HL-60 (cell line): ENCODE results near the gene TEX22.

Source experiments
- DNase-seq, 2 experiments: peaks; one replicate each; pipeline ENCODE4 v3.0.0-alpha.2; 2010 to 2020; ENCODE audit warnings: low read depth in 1 of 2, low spot score in 1 of 2
- H3K27ac ChIP-seq: fragments of 250-450 bp; sonication (Bioruptor Pico); replicated peaks from 2 replicates; pipeline ENCODE4 v1.5.1; 2020; ENCODE audit warnings: mild to moderate bottlenecking, moderate library complexity
- H3K27me3 ChIP-seq: fragments of 250-450 bp; sonication (Bioruptor Pico); 2 replicates; pipeline ENCODE4 v1.5.1; 2021; ENCODE audit warnings: mild to moderate bottlenecking, moderate library complexity; ENCODE audit not compliant: insufficient read depth, poor library complexity, severe bottlenecking
- H3K4me3 ChIP-seq: replicated peaks from 2 replicates; pipeline ENCODE4 v1.5.1; 2011; ENCODE audit warnings: mild to moderate bottlenecking, control low read depth, low read length; ENCODE audit not compliant: insufficient read depth
- GABPA ChIP-seq: IDR thresholded peaks from 2 replicates; pipeline ENCODE4 v1.6.1; 2012; ENCODE audit warnings: low read depth
- POLR2AphosphoS5 ChIP-seq: IDR thresholded peaks from 2 replicates; pipeline ENCODE4 v1.6.1; 2012; ENCODE audit warnings: low read depth
- REST ChIP-seq: IDR thresholded peaks from 2 replicates; pipeline ENCODE4 v1.6.1; 2012; ENCODE audit warnings: low read depth; ENCODE audit not compliant: insufficient replicate concordance
- SPI1 ChIP-seq: IDR thresholded peaks from 2 replicates; pipeline ENCODE4 v1.6.1; 2012; ENCODE audit warnings: low read depth, mild to moderate bottlenecking, borderline replicate concordance
- TF ChIP-seq, protein P1 (sequence below): IDR thresholded peaks from one replicate; pipeline ENCODE4 v1.5.1; 2011; ENCODE audit warnings: low read length, control low read depth, inconsistent platforms; ENCODE audit not compliant: insufficient read depth

Gene TEX22

DNA sequence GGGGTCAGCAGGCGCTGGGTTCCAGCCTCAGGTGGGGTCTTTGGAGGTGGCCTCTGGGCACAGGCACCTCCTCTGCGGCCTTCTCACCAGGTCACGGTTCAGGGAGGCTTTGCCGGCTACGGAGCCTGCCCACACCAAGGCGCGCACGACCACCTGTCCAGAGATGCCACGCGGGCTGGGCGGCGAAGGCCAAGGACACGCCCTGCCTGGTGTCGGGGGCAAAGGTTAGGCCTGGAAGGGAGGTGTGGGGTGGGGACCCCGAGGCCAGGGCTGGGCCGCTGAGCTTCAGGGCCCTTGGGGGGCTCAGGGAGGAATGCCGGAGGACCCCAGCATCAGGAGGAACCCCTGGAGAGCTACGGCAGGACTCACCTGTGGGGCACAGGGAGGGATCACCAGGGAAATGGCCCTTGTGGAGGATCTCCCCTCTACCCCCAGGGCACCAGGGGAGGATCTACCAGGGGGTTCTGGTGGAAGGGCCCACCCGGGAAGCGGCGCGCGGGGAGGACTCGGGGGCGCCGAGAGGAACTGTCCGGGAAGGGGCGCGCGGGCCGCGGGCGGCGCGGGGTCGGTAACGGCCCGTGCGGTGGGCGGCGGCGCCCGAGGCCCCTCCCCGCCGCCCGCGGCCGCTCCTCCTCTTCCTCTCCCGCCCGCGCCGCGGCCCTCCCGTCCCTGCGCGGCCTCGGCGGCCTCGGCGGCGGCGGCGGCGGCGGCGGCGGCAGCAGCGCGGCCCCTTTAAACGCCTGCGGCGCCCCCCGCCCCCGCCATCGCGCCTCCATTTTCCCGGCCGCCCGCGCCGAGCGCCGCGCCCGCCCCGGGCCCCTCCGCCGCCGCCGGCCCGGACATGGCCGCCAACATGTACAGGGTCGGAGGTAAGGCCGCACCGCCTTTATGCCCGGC, 21.1 kb downstream of the TEX22 start, which contains the start of gene MTA1:
MTA1 (plus strand) TSS at position 633 of the 897 bp plus-strand sequence; CDS start at position 842, 209 bp downstream.
- H3K27me3 ChIP-seq, result no peaks in the 10 kb centered on the region
- TF ChIP-seq, protein P1, sequence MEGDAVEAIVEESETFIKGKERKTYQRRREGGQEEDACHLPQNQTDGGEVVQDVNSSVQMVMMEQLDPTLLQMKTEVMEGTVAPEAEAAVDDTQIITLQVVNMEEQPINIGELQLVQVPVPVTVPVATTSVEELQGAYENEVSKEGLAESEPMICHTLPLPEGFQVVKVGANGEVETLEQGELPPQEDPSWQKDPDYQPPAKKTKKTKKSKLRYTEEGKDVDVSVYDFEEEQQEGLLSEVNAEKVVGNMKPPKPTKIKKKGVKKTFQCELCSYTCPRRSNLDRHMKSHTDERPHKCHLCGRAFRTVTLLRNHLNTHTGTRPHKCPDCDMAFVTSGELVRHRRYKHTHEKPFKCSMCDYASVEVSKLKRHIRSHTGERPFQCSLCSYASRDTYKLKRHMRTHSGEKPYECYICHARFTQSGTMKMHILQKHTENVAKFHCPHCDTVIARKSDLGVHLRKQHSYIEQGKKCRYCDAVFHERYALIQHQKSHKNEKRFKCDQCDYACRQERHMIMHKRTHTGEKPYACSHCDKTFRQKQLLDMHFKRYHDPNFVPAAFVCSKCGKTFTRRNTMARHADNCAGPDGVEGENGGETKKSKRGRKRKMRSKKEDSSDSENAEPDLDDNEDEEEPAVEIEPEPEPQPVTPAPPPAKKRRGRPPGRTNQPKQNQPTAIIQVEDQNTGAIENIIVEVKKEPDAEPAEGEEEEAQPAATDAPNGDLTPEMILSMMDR, result no peak
- TF ChIP-seq GABPA (no peak), POLR2AphosphoS5 (no peak), REST (no peak), SPI1 (no peak)
- H3K27ac ChIP-seq, result peak within 1 kb of the TSS; percentile 71
- peak within 1 kb of the TSS; percentile 85 for H3K4me3 ChIP-seq
- no peak for DNase-seq

DNA sequence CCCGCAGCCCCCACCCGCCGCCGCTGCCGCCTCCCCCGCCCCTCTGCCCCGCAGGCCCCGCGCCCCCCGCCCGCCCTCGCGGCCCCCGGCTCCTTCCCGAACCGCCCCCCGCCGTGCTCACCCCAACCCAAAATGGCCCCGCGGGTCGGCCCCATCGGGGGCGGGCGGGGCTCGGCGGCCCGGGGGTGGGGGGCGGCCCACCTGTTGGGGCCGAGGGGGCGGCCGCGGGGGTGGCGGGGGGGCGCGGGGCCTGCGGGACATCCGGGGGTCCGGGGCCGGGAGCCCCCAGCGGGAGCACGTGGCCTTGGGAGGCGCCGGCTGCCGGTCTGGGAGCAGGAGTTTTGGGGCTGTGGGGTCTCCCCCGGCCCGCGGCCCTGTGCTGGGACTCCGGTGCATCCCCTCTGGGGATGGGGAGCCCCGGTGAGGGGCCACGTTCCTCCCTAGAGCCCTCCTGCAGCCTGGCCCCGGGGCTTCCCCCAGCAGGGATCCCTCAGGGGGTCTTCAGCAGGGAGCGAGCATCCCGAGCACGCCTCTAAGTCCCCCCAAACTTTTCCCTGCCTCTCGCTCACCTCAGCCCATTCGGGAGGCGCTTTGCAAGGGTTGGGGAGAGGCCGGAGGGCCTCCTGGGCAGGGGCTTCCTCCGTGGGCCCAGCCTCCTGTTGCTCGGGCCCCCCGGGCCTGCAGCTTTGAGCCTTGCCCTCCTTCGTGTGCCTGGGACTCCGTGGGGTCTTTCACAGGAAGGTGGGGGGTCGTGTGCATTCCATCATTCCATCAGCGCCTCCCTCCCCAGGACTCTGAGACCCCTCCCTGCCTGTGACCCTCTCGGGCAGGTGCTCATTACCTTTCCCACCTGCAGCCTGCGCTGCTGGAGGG, 22.0 kb downstream of the TEX22 start:
- Histone ChIP-seq H3K27ac (peak overlapping the region; percentile 71), H3K27me3 (no peaks in the 10 kb centered on the region), H3K4me3 (peak overlapping the region; percentile 85)
- TF ChIP-seq GABPA (no peak), REST (no peak), POLR2AphosphoS5 (no peak), SPI1 (no peak)
- TF ChIP-seq, protein P1, result no peak
- DNase-seq, result no peak

DNA sequence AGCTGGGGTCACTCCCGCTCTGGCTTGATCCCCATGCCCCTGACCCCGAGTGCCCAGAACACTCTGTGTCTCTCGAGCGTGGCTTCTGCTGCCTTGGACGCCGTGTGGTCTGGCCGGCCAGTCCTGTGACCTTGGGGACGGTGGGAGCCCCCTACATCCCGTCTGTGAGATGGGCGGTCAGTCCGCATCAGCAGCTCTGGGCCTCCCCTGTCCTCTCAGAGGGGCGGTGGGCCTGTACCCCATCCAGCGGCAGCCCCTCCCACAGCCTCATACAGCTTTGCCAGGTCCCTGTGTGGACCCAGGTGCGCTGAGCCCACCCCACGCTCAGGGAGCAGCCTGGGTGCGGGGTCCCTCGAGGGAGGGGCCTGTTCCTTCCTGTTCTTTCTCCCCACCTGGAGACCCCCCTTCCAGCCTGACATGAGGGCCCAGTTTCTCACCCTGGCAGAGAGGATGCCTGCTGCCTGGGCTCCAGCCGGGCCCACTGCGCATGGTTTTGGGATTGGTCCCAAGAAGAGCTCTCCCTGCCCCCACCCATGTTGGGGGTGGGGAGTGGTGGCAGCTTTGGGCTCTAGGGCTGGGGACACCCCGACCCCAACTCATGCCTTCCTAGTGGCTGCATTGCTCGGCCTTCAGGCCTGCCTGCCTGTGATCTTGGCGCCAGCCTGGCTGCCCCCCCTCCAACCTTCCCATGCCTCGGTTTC, 22.8 kb downstream of the TEX22 start:
- Histone ChIP-seq H3K4me3 (peak overlapping the region; percentile 85), H3K27ac (peak overlapping the region; percentile 71), H3K27me3 (no peaks in the 10 kb centered on the region)
- no peak for DNase-seq
- TF ChIP-seq, protein P1, result no peak
- TF ChIP-seq SPI1 (no peak), GABPA (no peak), REST (no peak), POLR2AphosphoS5 (no peak)
